Activated T-helper 1 cell treated with anti-CD3 and anti-CD28 coated beads, Interleukin-2, amount 50 U/mL, for 16 hours (primary cell): ENCODE results near the gene TXNIP.

Experiments used
- DNase-seq, 2 donors: peaks; one replicate each; pipeline ENCODE4 v3.0.0-alpha.2; 2020; ENCODE audit warnings: low read depth in 1 of 2, low spot score in 1 of 2

TXNIP gene

GRCh38 chr1:145986551-145986950, 9.8 kb downstream of the TXNIP start:
- no peak for DNase-seq

DNA sequence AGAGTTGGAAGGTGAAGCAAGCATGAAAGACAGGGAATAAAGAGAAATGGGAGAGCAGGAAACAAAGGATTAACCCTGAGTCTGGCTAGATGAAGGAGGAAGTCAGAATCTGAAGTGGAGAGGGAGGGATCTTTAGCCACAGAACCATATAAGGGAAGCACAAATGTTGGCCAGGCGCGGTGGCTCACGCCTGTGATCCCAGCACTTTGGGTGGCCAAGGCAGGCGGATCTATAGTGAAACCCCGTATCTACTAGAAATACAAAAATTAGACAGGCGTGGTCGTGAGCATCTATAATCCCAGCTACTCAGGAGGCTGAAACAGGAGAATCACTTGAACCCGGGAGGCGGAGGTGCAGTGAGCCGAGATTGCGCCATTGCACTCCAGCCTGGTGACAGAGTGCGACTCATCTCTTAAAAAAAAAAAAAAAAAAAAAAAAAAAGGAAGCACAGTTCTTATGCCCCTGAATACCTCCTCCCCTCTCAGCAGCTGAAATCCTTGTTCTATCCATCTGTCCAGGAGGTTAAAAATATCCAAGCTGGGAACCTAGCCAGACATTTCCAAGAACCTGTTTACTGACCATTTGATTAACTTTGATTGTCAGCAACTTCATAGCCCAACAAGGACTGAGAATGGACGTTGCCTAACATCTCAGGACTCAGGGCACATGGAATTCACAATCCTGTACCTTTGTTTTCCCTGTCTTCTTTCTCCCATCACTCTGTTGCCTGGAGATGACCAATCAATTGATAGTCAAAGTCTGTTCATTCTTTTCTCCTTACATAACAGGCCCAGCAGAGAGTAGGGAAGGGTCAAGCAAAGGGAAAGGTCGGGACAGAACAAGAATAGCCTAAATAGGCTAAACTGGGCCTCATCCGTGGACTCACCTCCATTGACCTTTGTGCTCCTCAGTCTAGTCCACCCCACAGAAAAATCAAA, 10.6 kb downstream of the TXNIP start:
- DNase-seq, result no peak

GRCh38 chr1:145985129-145985501, 11.3 kb downstream of the TXNIP start:
- DNase-seq, result no peak

- DNase-seq, result no peak
These were observed 12.2 kb downstream of the TXNIP start for GRCh38 chr1:145983960-145984830.

- DNase-seq, result no peak
These were observed 13.1 kb downstream of the TXNIP start for GRCh38 chr1:145983206-145983675.

GRCh38 chr1:145982010-145982723, 14.2 kb downstream of the TXNIP start:
- no peak for DNase-seq

DNA sequence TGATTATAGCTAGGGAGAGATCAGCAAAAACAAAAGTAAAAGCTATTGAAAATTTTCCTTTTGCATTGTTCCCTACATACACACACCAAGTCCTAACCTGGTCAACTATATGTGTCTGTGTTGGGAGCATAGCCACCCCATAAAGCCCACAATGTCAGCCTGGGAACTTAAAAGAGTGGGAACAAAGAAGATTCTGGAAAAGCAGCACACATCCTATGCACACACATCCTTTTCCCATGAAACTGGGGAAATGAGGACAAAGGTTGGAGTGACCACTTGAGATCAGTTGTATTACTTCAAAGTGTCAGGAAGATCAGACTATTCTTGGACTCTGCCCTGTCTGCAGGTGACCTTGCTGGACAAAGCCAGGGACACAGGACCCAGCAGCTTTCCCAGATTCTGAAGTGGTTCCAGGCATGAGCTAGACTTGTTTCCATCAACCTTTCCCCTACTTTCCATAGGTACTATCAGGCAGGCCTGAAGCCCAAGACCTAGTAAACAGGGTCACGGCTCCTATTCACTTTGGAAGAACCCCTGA, 15.9 kb downstream of the TXNIP start:
- DNase-seq, result no peak

DNA sequence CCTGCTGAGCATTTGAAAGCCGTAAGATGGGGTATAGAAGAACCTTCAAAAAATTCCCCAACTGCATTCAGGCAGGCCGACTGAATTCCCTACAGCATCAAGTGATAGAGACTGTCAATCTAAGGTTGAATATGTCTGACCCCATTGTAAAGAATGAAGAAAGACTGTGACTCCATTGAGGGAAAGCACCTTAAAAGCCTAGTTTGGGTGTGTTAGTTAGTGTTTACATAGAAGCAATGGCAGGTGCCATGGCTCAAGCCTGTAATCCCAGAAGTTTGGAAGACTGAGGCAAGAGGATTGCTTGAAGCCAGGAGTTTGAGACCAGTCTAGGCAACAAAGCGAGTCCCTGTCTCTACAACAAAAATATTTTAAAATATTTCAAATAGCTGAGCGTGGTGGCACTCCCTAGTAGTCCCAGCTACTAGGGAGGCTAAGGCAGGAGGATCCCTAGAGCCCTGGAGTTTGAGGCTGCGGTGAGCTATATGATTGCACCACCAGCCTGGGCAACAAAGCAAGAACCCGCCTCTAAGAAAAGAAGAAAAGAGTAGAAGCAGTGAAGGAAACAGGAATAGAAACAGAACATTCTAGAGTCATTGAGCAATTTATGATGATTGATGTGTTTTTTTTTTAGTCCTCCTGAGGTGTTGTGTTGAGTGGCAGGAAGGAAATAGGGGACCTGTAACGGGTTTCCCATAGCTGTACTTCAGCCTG, 16.5 kb downstream of the TXNIP start:
- no peak for DNase-seq

- peak; percentile 28 to 65 for DNase-seq
These were observed 17.3 kb downstream of the TXNIP start for GRCh38 chr1:145978854-145979745.

- no peak for DNase-seq
These were observed 17.9 kb downstream of the TXNIP start for GRCh38 chr1:145978471-145978853.

DNA sequence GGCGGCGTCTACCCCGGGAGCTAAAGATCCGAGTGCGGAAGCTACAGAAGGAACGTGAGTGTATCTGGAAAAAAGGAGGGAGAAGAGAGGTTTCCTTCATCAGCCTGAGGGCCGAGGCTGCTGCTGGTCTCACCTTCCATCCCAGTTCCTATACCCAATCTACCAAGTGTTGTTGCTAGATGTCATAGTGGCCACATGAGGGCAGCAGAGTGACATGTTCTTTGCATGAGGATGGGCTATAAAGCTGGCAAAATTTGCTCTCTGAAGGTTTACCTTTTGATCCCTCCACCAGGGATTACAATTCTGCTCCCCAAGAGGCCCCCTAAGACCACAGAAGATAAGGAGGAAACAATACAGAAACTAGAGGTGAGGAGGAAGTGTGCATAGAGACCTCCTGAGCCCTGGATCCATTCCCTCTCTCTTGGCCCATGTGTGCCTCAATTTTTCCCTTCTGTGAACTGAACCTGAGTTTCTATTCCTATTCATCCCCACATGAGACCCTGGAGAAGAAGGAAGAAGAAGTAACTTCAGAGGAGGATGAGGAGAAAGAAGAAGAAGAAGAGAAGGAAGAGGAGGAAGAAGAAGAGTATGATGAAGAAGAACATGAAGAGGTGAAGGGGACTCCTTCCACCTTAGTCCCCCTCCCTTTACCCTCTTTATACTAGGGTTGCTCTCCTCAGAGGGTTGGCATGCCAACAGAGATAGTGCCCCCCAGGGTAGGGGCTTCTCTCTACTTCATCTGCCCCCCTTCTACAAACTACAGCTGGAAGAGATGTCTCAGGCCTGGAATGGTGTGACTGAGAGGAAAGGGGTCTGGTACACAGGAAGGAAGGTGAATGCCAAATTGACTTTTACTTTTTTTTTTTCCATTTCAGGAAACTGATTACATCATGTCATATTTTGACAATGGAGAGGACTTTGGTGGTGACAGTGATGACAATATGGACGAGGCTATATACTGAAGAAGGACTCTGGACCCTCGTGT, 18.6 kb downstream of the TXNIP start:
- peak; percentile 37 to 49 for DNase-seq

- no peak for DNase-seq
These were observed 19.4 kb downstream of the TXNIP start for GRCh38 chr1:145977016-145977415.

DNA sequence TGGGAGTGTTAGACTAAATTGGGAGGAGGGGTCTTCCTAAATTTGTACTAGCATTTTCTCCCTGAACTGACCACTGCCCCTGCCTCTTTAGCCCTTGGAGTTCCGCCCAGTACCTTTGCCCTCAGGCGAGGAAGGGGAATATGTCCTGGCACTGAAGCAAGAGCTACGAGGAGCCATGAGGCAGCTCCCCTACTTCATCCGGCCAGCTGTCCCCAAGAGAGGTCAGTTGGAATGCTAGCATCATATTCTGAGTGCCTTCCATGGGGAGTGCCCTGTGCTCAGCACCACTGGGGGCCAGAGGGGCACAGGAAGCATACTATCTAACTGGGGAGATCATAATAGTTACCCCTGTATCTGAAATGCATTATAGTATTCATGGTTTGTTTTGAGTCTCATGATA, 21.2 kb downstream of the TXNIP start:
- no peak for DNase-seq

DNA sequence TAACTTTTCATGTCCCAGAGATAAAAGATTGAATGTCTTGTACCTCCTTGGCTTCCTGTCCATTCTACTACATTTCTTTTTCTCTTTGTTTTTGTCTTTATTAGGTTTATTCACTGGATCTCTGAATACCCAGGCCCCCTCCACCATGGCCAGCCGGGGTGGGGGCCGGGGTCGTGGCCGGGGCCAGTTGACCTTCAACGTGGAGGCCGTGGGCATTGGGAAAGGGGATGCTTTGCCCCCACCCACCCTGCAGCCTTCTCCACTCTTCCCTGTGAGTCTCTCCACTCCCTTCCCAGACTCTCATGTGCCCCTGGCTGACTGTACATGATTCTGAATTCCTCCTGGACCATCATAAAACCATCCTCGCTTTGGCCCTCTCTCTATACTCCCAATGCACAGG, 21.7 kb downstream of the TXNIP start:
- DNase-seq, result no peak

- DNase-seq, result no peak
These were observed 23.8 kb downstream of the TXNIP start for GRCh38 chr1:145972580-145972979.

DNA sequence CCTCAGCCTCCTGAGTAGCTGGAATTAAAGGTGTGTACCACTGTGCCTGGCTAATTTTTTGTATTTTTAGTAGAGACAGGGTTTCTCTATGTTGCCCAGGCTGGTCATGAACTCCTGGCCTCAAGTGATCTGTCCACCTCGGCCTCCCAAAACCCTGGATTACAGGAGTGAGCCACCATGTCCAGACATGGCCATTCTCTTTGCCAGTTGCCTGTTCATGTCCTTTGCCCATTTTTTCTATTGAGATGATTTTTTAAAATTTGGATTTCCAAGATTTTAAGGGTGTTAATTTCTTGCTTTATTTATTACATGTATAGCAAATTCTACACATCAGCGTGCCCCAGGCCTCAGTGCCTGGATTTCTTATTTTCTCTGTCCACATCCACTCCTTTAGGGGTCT, 29.1 kb downstream of the TXNIP start:
- DNase-seq, result no peak

DNA sequence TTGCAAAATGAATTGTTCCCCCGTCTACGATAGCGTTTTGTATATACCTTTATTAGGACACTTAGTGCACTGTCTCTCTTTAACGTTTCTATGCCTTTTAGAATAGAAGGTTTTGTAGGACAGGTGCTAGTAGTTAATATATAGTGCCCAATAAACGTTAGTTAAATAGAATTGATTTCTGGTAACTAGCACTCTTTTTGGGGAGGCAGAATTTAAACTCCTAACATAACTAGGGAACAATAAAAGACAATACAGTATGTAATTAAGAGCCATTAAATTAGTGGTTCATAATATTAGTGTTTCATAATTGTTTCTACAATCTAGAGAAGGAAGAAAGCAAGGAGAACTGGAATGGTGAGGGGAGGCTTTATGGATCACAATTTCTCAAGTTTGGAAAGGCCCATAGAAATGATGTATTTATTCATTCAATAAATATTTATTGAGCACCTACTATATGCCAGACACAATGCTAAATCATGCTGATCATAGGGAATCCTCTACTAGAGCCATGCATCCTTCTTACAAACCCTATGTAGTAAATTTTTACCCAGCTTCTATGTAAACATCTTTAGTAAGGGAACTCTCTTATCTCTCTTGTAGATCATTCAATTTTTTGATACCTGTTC, 31.1 kb downstream of the TXNIP start:
- no peak for DNase-seq
